ENCODE results near the gene AUP1.

AUP1 gene

GRCh38 chr2:74544634-74545033 lies 15.1 kb upstream of the AUP1 start:
- FAIRE-seq (no peak), DNase-seq (ENCODE audit: insufficient read length, low spot score) (no peak)
- TF ChIP-seq, protein P1, sequence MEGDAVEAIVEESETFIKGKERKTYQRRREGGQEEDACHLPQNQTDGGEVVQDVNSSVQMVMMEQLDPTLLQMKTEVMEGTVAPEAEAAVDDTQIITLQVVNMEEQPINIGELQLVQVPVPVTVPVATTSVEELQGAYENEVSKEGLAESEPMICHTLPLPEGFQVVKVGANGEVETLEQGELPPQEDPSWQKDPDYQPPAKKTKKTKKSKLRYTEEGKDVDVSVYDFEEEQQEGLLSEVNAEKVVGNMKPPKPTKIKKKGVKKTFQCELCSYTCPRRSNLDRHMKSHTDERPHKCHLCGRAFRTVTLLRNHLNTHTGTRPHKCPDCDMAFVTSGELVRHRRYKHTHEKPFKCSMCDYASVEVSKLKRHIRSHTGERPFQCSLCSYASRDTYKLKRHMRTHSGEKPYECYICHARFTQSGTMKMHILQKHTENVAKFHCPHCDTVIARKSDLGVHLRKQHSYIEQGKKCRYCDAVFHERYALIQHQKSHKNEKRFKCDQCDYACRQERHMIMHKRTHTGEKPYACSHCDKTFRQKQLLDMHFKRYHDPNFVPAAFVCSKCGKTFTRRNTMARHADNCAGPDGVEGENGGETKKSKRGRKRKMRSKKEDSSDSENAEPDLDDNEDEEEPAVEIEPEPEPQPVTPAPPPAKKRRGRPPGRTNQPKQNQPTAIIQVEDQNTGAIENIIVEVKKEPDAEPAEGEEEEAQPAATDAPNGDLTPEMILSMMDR (IDR thresholded peaks at IDR 0.05; ENCODE audit: insufficient read depth, missing control alignments), result no peak

DNA sequence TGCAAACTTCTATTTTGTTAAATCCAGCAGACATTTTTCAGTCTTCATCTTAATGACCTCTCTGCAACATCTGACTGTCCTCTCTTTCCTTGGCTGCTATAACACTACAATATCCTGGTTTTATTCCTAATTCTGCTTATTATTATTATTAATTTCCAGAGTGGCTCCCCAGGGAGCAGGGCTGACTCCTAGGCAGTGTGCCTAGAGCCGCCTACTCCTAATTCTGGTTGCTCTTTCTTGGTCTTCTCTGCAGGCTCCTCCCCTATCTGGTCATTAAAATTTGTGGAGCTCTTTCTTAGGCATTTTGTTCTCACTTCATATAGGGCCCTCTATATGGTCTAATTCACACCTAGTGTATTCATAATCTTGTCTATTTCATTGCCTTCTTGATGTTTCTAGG lies 13.5 kb upstream of the AUP1 start:
- TF ChIP-seq, protein P1 (IDR thresholded peaks at IDR 0.05; ENCODE audit: insufficient read depth, missing control alignments), result no peak
- DNase-seq (ENCODE audit: insufficient read length, low spot score), result no peak
- FAIRE-seq, result no peak

- TF ChIP-seq, protein P1 (IDR thresholded peaks at IDR 0.05; ENCODE audit: insufficient read depth, missing control alignments), result no peak
- no peak for FAIRE-seq
- no peak for DNase-seq (ENCODE audit: insufficient read length, low spot score)
Observed at GRCh38 chr2:74540291-74540690, 10.8 kb upstream of the AUP1 start.

GRCh38 chr2:74538881-74539339 lies 9.4 kb upstream of the AUP1 start:
- FAIRE-seq (no peak), DNase-seq (ENCODE audit: insufficient read length, low spot score) (no peak)
- TF ChIP-seq, protein P1 (IDR thresholded peaks at IDR 0.05; ENCODE audit: insufficient read depth, missing control alignments), result no peak

DNA sequence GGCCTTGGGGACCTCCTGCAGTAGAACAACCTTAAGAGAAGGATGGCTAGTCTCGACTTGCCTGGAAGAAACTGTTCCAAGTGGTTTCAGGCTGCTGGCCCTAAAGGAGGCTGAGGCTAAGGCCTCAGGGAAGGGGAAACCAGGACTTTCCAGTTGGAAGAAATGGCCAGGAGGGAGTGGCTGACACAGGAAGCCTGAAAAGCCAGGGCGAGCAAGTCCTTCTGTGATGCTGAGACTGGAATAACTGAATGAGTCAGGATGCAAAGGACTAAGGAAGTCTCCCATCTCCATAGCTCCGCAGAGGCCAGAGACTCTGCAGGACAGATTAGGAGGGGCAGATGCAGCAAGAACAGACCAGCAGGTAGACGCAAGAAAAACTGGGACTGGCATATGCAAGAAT lies 7.6 kb upstream of the AUP1 start:
- DNase-seq (ENCODE audit: insufficient read length, low spot score) (no peak), FAIRE-seq (no peak)
- TF ChIP-seq, protein P1 (IDR thresholded peaks at IDR 0.05; ENCODE audit: insufficient read depth, missing control alignments), result no peak

- DNase-seq (ENCODE audit: insufficient read length, low spot score), result no peak
- no peak for FAIRE-seq
- TF ChIP-seq, protein P1 (IDR thresholded peaks at IDR 0.05; ENCODE audit: insufficient read depth, missing control alignments), result no peak
Observed at GRCh38 chr2:74536166-74536950, 6.9 kb upstream of the AUP1 start.

GRCh38 chr2:74535440-74535965 lies 6.0 kb upstream of the AUP1 start:
- FAIRE-seq, result no peak
- TF ChIP-seq, protein P1 (IDR thresholded peaks at IDR 0.05; ENCODE audit: insufficient read depth, missing control alignments), result no peak
- no peak for DNase-seq (ENCODE audit: insufficient read length, low spot score)
